Immature natural killer cell (primary cell): ENCODE measurements around the gene MATR3. TPM values are rescaled to one million over a fixed set of nuclear protein-coding genes. Genes with fewer than 3 reads are reported as not detected.
A peak's percentile ranks its signal among the peaks of the same experiment; 100 is the strongest.
"Not testable (repeated sequence)": the region's sequence is repeated elsewhere in the genome, so short reads cannot be mapped to it uniquely, and the experiment has no call there.

Experiments
- DNase-seq, 3 donors: peaks; one replicate each; pipeline ENCODE4 v3.0.0; 2022; ENCODE audit warnings: mixed read lengths in 1 of 3
- H3K27ac Mint-ChIP-seq, 6 donors: one replicate each; pipeline ENCODE4 v1.8.0; 2020; ENCODE audit warnings: mixed read lengths in 6 of 6, mild to moderate bottlenecking in 5 of 6, inconsistent platforms in 4 of 6, moderate library complexity in 3 of 6
- H3K27me3 Mint-ChIP-seq, 3 donors: one replicate each; pipeline ENCODE4 v1.8.0; 2020 to 2021; ENCODE audit warnings: low read depth in 3 of 3, mild to moderate bottlenecking in 3 of 3, mixed read lengths in 3 of 3, moderate library complexity in 3 of 3, inconsistent platforms in 1 of 3
- H3K36me3 Mint-ChIP-seq, 3 donors: one replicate each; pipeline ENCODE4 v1.8.0; 2020; ENCODE audit warnings: mixed read lengths in 3 of 3, inconsistent platforms in 2 of 3, mild to moderate bottlenecking in 2 of 3
- H3K4me1 Mint-ChIP-seq, 2 donors: one replicate each; pipeline ENCODE4 v1.8.0; 2020; ENCODE audit warnings: inconsistent platforms in 2 of 2, mild to moderate bottlenecking in 2 of 2, mixed read lengths in 2 of 2, moderate library complexity in 1 of 2
- H3K4me3 Mint-ChIP-seq, 5 donors: one replicate each; pipeline ENCODE4 v1.8.0; 2020; ENCODE audit warnings: mild to moderate bottlenecking in 5 of 5, mixed read lengths in 5 of 5, inconsistent platforms in 3 of 5, moderate library complexity in 3 of 5
- H3K9me3 Mint-ChIP-seq, 6 donors: one replicate each; pipeline ENCODE4 v1.8.0; 2020; ENCODE audit warnings: mild to moderate bottlenecking in 6 of 6, mixed read lengths in 6 of 6, inconsistent platforms in 4 of 6, moderate library complexity in 3 of 6
- polyA plus RNA-seq, 3 donors: library from polyadenylated mRNA; unstranded; fragments of 300-500 nt; fragmentation: Illumina TruSeq; gene quantifications; one replicate each; pipeline ENCODE4 v1.2.3, GENCODE V29; 2021

The MATR3 gene
- polyA plus RNA-seq, 3 donors from 2014 or later: 322 to 380 (median 361) TPM

- no peaks in the 10 kb centered on the region for H3K36me3 Mint-ChIP-seq
- H3K27ac Mint-ChIP-seq: no peak overlapping the region
- no peak for DNase-seq
- peaks cover 2 to 4% (median 4%) of the 10 kb centered on the region in 3 donors for H3K27me3 Mint-ChIP-seq
- no peak overlapping the region for H3K4me3 Mint-ChIP-seq
- H3K4me1 Mint-ChIP-seq: peaks cover 6 to 9% of the 10 kb centered on the region in 2 donors
- no peaks in the 10 kb centered on the region for H3K9me3 Mint-ChIP-seq
Measured at GRCh38 chr5:139265001-139265400, 28.5 kb upstream of the MATR3 start.

- peaks cover 0 to 4% (median 3%) of the 10 kb centered on the region in 3 donors for H3K27me3 Mint-ChIP-seq
- H3K4me3 Mint-ChIP-seq: no peak overlapping the region
- H3K27ac Mint-ChIP-seq: no peak overlapping the region
- H3K9me3 Mint-ChIP-seq: no peaks in the 10 kb centered on the region
- H3K4me1 Mint-ChIP-seq: peaks cover 6 to 10% of the 10 kb centered on the region in 2 donors
- DNase-seq: no peak
- no peaks in the 10 kb centered on the region for H3K36me3 Mint-ChIP-seq
Measured at GRCh38 chr5:139266236-139266635, 27.3 kb upstream of the MATR3 start.

DNA sequence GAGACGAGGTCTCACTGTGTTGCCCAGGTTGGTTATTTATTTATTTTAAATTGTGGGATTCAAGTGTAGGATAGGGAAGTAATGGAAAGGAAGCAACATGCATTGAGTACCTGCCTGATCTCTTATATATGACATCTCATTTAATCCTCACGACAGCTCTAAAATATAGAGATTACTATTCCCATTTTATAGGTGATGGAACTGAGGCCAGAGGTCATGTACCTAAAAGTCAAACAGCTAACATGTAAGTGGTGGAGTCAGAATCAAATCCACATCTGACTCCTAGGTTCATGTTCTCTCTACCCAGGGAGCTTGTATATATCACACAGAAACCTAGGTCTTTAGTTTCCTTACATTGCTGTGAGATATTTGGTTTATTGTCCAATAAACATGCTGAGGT lies 26.1 kb upstream of the MATR3 start:
- H3K27me3 Mint-ChIP-seq: peaks cover 0 to 3% (median 0%) of the 10 kb centered on the region in 3 donors
- H3K36me3 Mint-ChIP-seq: no peaks in the 10 kb centered on the region
- no peak for DNase-seq
- no peak overlapping the region for H3K4me3 Mint-ChIP-seq
- no peaks in the 10 kb centered on the region for H3K9me3 Mint-ChIP-seq
- H3K4me1 Mint-ChIP-seq: peaks cover 8 to 22% of the 10 kb centered on the region in 2 donors
- H3K27ac Mint-ChIP-seq: no peak overlapping the region

DNA sequence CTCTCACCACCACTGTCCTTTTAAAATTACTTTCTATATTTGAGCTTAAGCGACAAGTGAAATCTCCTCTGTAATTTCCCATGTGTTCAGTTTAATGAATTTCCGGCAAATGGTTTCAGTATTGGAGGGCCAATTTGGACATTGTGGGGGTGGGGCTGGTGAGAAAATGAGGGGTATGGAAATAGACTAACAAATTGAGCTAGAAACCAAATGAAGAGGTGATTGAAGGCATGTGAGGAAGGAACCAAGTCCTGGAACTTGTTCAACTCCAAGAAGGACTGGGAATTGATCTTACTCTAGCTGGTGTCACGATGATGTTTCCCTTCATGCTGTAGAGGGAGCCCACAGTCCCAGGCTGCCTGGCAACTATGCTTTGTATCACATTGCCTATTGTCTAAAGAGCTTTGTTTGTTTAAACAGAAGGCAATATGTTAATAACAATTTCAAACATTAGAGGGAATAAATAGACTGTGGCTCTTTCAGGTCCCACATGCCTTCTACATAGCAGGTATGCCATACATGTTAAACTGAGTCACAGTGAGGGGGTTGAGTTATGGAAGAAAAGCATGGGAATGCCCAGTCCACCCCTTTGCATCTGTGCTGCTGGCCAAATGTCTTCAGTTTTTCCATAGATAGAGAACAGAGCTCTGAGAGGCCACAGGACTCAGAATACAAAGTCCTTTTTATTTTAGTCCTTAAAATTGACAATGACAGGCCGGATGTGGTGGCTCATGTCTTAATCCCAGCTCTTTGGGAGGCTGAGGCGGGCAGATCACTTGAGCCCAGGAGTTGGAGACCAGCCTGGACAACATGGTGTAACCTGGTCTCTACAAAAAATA lies 25.0 kb upstream of the MATR3 start:
- no peak for DNase-seq
- Mint-ChIP-seq H3K4me1 (peaks cover 19 to 33% of the 10 kb centered on the region in 2 donors), H3K27me3 (peaks cover 0 to 5% (median 2%) of the 10 kb centered on the region in 3 donors), H3K27ac (peak overlapping the region; percentile 10 to 29 (median 23)), H3K4me3 (no peak overlapping the region), H3K36me3 (no peaks in the 10 kb centered on the region), H3K9me3 (no peaks in the 10 kb centered on the region)

- Mint-ChIP-seq H3K4me1 (peaks cover 33 to 47% of the 10 kb centered on the region in 2 donors), H3K27me3 (peaks cover 0 to 12% (median 8%) of the 10 kb centered on the region in 3 donors)
- not testable (repeated sequence) for H3K4me3 Mint-ChIP-seq, H3K9me3 Mint-ChIP-seq, H3K36me3 Mint-ChIP-seq, H3K27ac Mint-ChIP-seq, DNase-seq
Measured at GRCh38 chr5:139270718-139271117, 22.8 kb upstream of the MATR3 start.

- H3K27ac Mint-ChIP-seq: peak overlapping the region in 1 of 6 donors; percentile 58
- H3K4me3 Mint-ChIP-seq: peak overlapping the region in 1 of 5 donors; percentile 25
- peaks cover 33 to 47% of the 10 kb centered on the region in 2 donors for H3K4me1 Mint-ChIP-seq
- no peak for DNase-seq
- no peaks in the 10 kb centered on the region for H3K36me3 Mint-ChIP-seq
- peaks cover 0 to 12% (median 8%) of the 10 kb centered on the region in 3 donors for H3K27me3 Mint-ChIP-seq
- no peaks in the 10 kb centered on the region for H3K9me3 Mint-ChIP-seq
Measured at GRCh38 chr5:139271201-139272027, 22.1 kb upstream of the MATR3 start.

DNA sequence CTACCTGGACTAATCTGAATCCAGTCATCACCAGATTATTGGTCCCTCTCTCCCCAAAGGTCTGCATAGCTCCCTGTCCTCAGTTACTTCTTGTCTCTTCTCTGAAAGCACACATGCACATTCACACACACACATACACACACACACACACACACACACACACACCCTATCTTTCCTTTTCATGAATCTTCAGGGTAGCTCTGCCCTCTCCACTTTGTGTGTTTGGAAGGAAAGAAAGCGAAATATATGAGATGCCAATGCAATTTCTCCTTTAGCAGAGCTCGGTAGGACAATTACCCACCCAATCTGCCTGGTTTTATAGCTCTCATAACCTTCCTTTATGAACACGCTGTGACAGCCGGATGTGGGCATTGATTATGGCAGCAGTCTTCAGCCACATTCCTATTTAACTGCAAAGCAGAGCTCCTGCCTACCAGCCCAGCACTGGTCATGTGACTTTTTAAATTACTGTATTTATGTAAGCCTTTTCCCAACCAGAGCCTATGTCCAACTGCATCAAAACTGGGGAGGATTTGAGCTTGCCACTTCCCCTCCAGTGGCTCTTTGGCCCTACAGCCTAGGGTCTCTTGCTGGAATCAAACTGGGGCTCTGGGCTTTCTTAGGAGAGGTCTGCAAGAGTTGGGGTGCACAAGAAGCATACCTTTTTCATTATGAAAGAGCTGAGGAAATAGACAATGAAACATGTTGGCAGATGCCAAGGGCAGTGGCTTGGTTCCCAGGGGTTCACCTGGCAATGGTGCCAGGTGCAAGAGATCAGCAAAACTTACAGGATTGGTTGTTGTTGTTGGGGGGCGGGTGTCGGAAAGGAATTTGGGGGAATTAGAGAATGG lies 20.8 kb upstream of the MATR3 start:
- H3K4me3 Mint-ChIP-seq: peak overlapping the region; percentile 83 to 89 (median 85)
- peak; percentile 42 to 48 (median 45) for DNase-seq
- H3K4me1 Mint-ChIP-seq: peaks cover 33 to 47% of the 10 kb centered on the region in 2 donors

DNA sequence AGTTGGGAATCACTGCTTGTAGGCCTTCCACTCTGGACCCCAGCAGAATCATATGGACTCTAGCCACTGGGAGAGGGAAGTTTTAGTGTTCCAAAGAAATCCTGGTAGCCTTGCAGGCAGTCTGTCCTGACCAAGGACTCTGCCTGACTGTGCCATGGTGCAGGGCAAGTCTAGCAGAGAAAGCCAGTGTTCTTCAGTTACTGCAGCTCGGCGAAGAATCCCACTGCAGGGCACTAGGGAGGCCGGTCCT lies 20.3 kb upstream of the MATR3 start:
- no peaks in the 10 kb centered on the region for H3K36me3 Mint-ChIP-seq
- peak overlapping the region; percentile 45 to 93 (median 73) for H3K27ac Mint-ChIP-seq
- DNase-seq: no peak
- no peaks in the 10 kb centered on the region for H3K9me3 Mint-ChIP-seq
- H3K27me3 Mint-ChIP-seq: peaks cover 0 to 12% (median 8%) of the 10 kb centered on the region in 3 donors
- peak overlapping the region; percentile 83 to 89 (median 85) for H3K4me3 Mint-ChIP-seq
- peaks cover 31 to 42% of the 10 kb centered on the region in 2 donors for H3K4me1 Mint-ChIP-seq

More for the DNA sequence above, 20.8 kb upstream of the MATR3 start:
- peaks cover 0 to 12% (median 8%) of the 10 kb centered on the region in 3 donors for H3K27me3 Mint-ChIP-seq
- H3K36me3 Mint-ChIP-seq: no peaks in the 10 kb centered on the region
- H3K9me3 Mint-ChIP-seq: no peaks in the 10 kb centered on the region
- H3K27ac Mint-ChIP-seq: peak overlapping the region; percentile 45 to 93 (median 73)

DNA sequence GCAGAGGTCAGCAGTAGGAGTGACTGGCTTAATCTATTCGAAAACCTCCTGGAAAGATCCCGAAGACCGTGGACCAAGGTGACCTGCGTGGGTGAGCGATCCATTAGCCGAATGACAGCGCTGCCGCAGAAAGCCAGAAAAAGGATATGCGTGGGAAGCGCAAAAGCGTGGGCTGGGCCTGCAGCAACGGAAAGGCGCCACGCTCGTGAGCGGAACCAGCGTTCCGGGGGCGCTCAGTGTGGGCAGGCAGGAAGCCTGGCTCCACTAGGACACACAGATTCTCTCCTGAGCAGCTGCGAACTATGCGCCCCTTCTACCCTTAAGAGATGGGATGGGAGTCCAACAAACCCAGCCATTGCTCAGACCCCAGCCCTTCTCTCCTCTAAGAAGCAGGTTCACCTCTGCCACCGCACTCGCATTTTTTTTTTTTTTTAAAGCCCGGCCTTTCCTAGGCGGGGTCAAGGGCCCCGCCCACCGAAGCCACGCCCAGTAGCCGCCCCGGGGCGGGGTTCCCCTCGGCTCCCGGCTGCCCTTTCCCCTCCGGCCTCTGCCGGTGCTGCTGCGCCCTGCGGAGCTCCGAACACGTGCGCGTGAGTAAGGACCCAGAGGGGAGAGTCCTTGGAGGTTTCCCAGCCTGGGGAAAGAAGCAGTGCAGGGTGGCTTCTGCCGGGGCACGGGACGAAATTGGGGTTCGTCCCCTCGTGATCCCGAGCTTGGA lies 19.8 kb upstream of the MATR3 start:
- H3K4me1 Mint-ChIP-seq: peaks cover 27 to 38% of the 10 kb centered on the region in 2 donors

GRCh38 chr5:139275536-139275935 lies 18.0 kb upstream of the MATR3 start:
- no peaks in the 10 kb centered on the region for H3K36me3 Mint-ChIP-seq
- H3K4me1 Mint-ChIP-seq: peaks cover 27 to 38% of the 10 kb centered on the region in 2 donors
- no peak for DNase-seq
- H3K27me3 Mint-ChIP-seq: peaks cover 0 to 12% (median 8%) of the 10 kb centered on the region in 3 donors
- H3K4me3 Mint-ChIP-seq: peak overlapping the region; percentile 58 to 85 (median 68)
- H3K9me3 Mint-ChIP-seq: no peaks in the 10 kb centered on the region
- peak overlapping the region in 2 of 6 donors; percentile 19 to 77 for H3K27ac Mint-ChIP-seq

More for the DNA sequence above, 19.8 kb upstream of the MATR3 start:
- H3K9me3 Mint-ChIP-seq: no peaks in the 10 kb centered on the region
- H3K27me3 Mint-ChIP-seq: peaks cover 0 to 12% (median 8%) of the 10 kb centered on the region in 3 donors
- peak overlapping the region; percentile 45 to 93 (median 74) for H3K27ac Mint-ChIP-seq
- peak; percentile 86 to 89 (median 88) for DNase-seq
- H3K36me3 Mint-ChIP-seq: no peaks in the 10 kb centered on the region
- H3K4me3 Mint-ChIP-seq: peak overlapping the region; percentile 83 to 89 (median 85)

- H3K36me3 Mint-ChIP-seq: no peaks in the 10 kb centered on the region
- no peak for DNase-seq
- no peaks in the 10 kb centered on the region for H3K9me3 Mint-ChIP-seq
- peaks cover 0 to 12% (median 8%) of the 10 kb centered on the region in 3 donors for H3K27me3 Mint-ChIP-seq
- peak overlapping the region in 2 of 5 donors; percentile 15 to 85 for H3K4me3 Mint-ChIP-seq
- H3K27ac Mint-ChIP-seq: no peak overlapping the region
- peaks cover 27 to 38% of the 10 kb centered on the region in 2 donors for H3K4me1 Mint-ChIP-seq
Measured at GRCh38 chr5:139275956-139276355, 17.6 kb upstream of the MATR3 start.

DNA sequence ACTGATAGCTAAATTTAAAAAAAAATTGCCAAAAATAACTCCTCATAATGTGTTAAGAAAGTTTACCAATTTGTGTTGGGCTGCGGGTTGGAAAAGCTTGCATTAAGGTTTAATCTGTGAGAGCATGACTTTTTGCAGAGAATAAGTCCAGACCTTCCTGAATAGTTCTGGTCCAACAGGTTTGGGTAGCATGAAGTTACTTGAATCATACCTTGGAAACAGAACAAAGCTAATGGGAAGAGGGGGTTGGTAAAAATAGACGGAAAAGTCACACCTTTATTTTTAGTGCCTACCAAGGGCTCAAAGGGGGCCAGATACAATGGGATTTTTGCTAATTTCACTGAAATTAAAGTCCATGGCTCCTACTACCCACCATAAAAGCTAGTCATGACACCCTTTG lies 17.1 kb upstream of the MATR3 start:
- DNase-seq: no peak
- Mint-ChIP-seq H3K4me3 (no peak overlapping the region), H3K9me3 (no peaks in the 10 kb centered on the region), H3K27me3 (peaks cover 0 to 12% (median 8%) of the 10 kb centered on the region in 3 donors), H3K4me1 (peaks cover 27 to 35% of the 10 kb centered on the region in 2 donors), H3K36me3 (no peaks in the 10 kb centered on the region), H3K27ac (no peak overlapping the region)

DNA sequence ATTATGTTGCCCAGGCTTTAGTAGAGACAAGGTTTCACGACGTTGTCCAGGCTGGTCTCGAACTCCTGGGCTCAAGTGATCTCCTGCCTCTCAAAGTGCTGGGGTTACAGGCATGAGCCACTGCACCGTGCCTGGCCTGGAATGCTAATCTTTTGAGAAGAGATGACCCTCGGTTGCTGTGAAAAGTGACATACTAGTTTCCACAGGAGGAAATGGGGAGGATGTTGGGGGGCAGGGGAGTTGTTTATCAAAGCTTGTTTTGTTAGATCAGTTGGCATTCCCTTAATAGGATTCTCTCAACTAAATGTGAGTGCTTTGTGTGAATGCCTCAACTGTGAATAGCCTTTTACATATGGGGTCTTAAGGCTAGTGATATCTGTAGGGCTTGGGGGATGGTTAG lies 16.4 kb upstream of the MATR3 start:
- H3K27ac Mint-ChIP-seq: no peak overlapping the region
- H3K4me3 Mint-ChIP-seq: no peak overlapping the region
- DNase-seq: no peak
- peaks cover 27 to 28% of the 10 kb centered on the region in 2 donors for H3K4me1 Mint-ChIP-seq
- H3K9me3 Mint-ChIP-seq: no peaks in the 10 kb centered on the region
- peaks cover 0 to 12% (median 8%) of the 10 kb centered on the region in 3 donors for H3K27me3 Mint-ChIP-seq
- H3K36me3 Mint-ChIP-seq: no peaks in the 10 kb centered on the region
